ENCODE measurements around the gene CDC16. TPM values are rescaled to one million over a fixed set of nuclear protein-coding genes. Genes with fewer than 3 reads are reported as not detected.
"Not testable (repeated sequence)": the region's sequence is repeated elsewhere in the genome, so short reads cannot be mapped to it uniquely, and the experiment has no call there.

The CDC16 gene
- polyA plus RNA-seq = 10 to 100 TPM; 39.4 to 87.8 (median 48.5) TPM
- long read RNA-seq, donor 1 = 0 reads
- long read RNA-seq, donor 2, partial matches to known transcripts = 5 of 12 reads
- long read RNA-seq, donor 2, other reads (novel, unspliced or antisense) = 0 of 12 reads
- long read RNA-seq, donor 3, transcript CDC16-210 (6 exons, 1,003 nt) = major isoform, 5 of 7 reads
- long read RNA-seq, donor 3, partial matches to known transcripts = 0 of 7 reads
- long read RNA-seq, donor 3, other reads (novel, unspliced or antisense) = 0 of 7 reads
- long read RNA-seq, donor 4 = 0 reads
- long read RNA-seq, donor 5 = 0 reads
- long read RNA-seq, donor 6, transcript CDC16-203 (18 exons, 2,203 nt) = major isoform, 6 of 9 reads
- long read RNA-seq, donor 6, partial matches to known transcripts = 0 of 9 reads
- long read RNA-seq, donor 6, other reads (novel, unspliced or antisense) = 0 of 9 reads
- long read RNA-seq, donor 7 = 0 reads
- long read RNA-seq, donor 8, partial matches to known transcripts = 0 of 2 reads
- long read RNA-seq, donor 8, other reads (novel, unspliced or antisense) = 0 of 2 reads
- long read RNA-seq, donor 9, partial matches to known transcripts = 0 of 4 reads
- long read RNA-seq, donor 9, other reads (novel, unspliced or antisense) = 0 of 4 reads
- long read RNA-seq, donor 10, transcript CDC16-210 (6 exons, 1,003 nt) = major isoform, 5 of 11 reads
- long read RNA-seq, donor 10, partial matches to known transcripts = 0 of 11 reads
- long read RNA-seq, donor 10, other reads (novel, unspliced or antisense) = 0 of 11 reads

DNA sequence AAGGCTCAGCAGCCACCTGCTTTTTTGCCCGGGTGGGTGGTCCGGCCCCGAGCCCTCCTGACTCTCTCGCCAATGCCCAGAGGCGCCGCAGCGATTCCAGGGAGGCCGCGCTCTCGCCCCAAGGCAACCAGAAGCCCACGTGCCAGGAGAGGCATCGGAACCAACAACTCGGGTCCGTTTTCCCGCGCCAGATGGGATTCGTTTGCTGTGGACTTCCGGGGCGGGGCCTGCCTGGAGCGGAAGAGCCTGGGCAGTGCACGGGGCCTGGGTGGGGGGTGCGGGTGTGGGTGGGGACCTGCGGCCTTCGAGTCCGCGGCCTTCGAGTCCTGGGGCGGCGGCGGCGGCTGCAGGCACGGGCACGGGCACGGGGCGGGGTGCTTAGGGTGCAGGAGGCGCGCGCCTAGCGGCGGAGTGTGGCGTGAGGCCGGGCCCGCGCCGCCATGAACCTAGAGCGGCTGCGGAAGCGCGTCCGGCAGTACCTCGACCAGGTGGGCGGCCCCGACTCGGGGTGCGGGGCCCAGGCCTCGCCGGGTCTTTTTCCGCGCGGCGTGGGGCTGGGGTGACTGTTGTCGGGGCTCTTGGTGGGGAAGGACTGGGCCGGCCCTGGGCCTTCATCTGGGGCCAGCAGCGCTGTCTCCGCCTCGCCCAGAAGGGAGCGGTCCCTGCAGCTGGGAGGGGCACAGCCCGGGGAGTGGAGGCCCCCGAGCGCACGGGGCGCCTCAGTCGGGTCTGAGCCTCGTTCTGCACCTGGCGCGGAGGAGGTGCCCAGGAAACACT lies at the start of gene CDC16:
Gene CDC16 (plus strand): TSS at position 253 of the 777 bp plus-strand sequence. CDS start 188 bp downstream, at position 441.
- H3K27me3 ChIP-seq (ENCODE audit: control insufficient read depth in 3 of 3, insufficient read depth in 3 of 3, low read length in 3 of 3) = no peaks in the 10 kb centered on the region
- H3K9me3 ChIP-seq (ENCODE audit: control insufficient read depth in 2 of 2, insufficient read depth in 1 of 2, low read depth in 1 of 2, low read length in 1 of 2) = no peaks in the 10 kb centered on the region
- peaks cover 1 to 9% (median 2%) of the 10 kb centered on the region in 3 donors for H3K4me1 ChIP-seq (ENCODE audit: control insufficient read depth in 3 of 3, insufficient read depth in 2 of 3, low read depth in 1 of 3, low read length in 2 of 3)
- peak within 1 kb of the TSS; percentile 82 to 89 (median 86) for H3K4me3 ChIP-seq (ENCODE audit: low read depth in 1 of 3, low read length in 3 of 3)
- peak within 1 kb of the TSS; percentile 92 to 96 (median 93) for H3K27ac ChIP-seq (ENCODE audit: low read depth in 1 of 3, low read length in 2 of 3)
- H3K36me3 ChIP-seq (ENCODE audit: control insufficient read depth in 3 of 3, insufficient read depth in 2 of 3, low read depth in 1 of 3, low read length in 3 of 3) = peaks cover 4 to 22% (median 13%) of the 10 kb centered on the region in 3 donors
- WGBS, 3 donors = 0 to 1% (median 1%) methylated on average over 68 to 76 of the region's 76 CpGs
- peak; percentile 95 to 96 for DNase-seq
- no peak for FAIRE-seq

DNA sequence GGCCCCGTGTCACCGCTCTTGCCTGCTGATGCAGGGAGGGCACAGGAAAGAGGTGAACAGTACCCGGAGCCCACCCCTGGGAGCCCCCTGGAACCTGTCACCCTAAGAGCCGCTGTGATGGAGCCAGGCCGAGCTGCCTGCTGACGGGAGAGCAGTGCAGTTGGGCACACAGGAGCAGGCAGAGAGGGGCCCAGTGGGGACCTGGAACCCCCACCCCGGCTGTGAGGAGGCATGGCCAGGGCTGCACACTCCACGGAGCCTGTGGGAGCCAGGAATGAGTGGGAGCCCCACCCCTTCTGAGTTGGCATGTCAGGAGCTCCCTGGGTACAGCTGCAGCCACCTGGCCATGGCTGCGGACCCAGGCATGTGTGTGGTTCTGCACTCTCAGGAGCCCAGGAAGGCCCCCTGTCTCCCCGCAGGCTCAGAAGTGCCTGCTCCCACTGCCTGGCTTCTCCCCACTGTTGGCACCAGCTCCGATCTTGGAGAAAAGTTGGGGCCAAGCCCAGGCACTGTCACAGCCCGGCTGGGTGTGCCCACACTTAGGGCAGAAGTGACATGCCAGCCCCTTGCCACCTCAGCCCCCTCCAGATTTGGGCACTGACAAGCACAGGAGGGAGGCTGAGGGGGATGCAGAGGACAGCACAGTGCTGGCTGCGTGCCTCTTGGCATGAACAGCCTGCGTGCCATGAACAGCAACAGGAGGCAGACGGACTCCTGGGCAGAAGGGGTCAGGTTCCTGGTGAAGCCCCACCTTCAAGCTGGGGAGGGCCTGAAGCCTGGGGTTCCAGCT lies 49.3 kb upstream of the CDC16 start:
- H3K4me3 ChIP-seq (ENCODE audit: low read depth in 1 of 3, low read length in 3 of 3) = no peak overlapping the region
- DNase-seq = no peak
- H3K27me3 ChIP-seq (ENCODE audit: control insufficient read depth in 3 of 3, insufficient read depth in 3 of 3, low read length in 3 of 3) = no peaks in the 10 kb centered on the region
- no peaks in the 10 kb centered on the region for H3K4me1 ChIP-seq (ENCODE audit: control insufficient read depth in 3 of 3, insufficient read depth in 2 of 3, low read depth in 1 of 3, low read length in 2 of 3)
- WGBS, 3 donors = 90 to 94% (median 90%) methylated on average over 15 of the region's 15 CpGs
- no peaks in the 10 kb centered on the region for H3K36me3 ChIP-seq (ENCODE audit: control insufficient read depth in 3 of 3, insufficient read depth in 2 of 3, low read depth in 1 of 3, low read length in 3 of 3)
- no peak overlapping the region for H3K27ac ChIP-seq (ENCODE audit: low read depth in 1 of 3, low read length in 2 of 3)
- no peak for FAIRE-seq
- peaks cover 0 to 22% of the 10 kb centered on the region in 2 donors for H3K9me3 ChIP-seq (ENCODE audit: control insufficient read depth in 2 of 2, insufficient read depth in 1 of 2, low read depth in 1 of 2, low read length in 1 of 2)

DNA sequence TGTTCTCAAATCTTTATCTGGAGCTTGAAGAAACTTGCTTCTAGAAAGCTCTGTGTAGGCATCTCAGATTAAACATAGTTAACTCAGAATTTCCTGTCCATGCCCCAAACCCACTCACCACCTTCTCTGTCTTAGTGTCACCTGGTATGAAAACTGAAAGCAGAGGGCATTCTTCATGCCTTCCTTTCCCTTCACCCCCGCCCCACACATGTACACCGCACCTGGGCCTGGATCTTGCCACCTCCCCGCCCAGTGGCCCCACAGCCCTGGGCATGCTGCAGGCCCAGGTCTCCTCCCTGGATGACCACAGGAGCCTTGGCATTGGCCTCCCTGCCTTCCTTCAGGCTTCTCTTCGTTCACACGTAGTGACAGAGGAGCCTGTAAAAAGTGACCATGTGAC lies 39.8 kb upstream of the CDC16 start:
- 71 to 83% (median 73%) methylated on average over 5 of the region's 5 CpGs for WGBS, 3 donors
- Histone ChIP-seq H3K27ac (ENCODE audit: low read depth in 1 of 3, low read length in 2 of 3) (no peak overlapping the region), H3K9me3 (ENCODE audit: control insufficient read depth in 2 of 2, insufficient read depth in 1 of 2, low read depth in 1 of 2, low read length in 1 of 2) (peaks cover 0 to 7% of the 10 kb centered on the region in 2 donors), H3K27me3 (ENCODE audit: control insufficient read depth in 3 of 3, insufficient read depth in 3 of 3, low read length in 3 of 3) (peaks cover 0 to 5% (median 2%) of the 10 kb centered on the region in 3 donors), H3K36me3 (ENCODE audit: control insufficient read depth in 3 of 3, insufficient read depth in 2 of 3, low read depth in 1 of 3, low read length in 3 of 3) (no peaks in the 10 kb centered on the region), H3K4me3 (ENCODE audit: low read depth in 1 of 3, low read length in 3 of 3) (no peak overlapping the region), H3K4me1 (ENCODE audit: control insufficient read depth in 3 of 3, insufficient read depth in 2 of 3, low read depth in 1 of 3, low read length in 2 of 3) (no peaks in the 10 kb centered on the region)
- FAIRE-seq (no peak), DNase-seq (no peak)

- H3K4me1 ChIP-seq (ENCODE audit: control insufficient read depth in 3 of 3, insufficient read depth in 2 of 3, low read depth in 1 of 3, low read length in 2 of 3) = no peaks in the 10 kb centered on the region
- DNase-seq = no peak
- H3K4me3 ChIP-seq (ENCODE audit: low read depth in 1 of 3, low read length in 3 of 3) = no peak overlapping the region
- peaks cover 3 to 14% (median 4%) of the 10 kb centered on the region in 3 donors for H3K27me3 ChIP-seq (ENCODE audit: control insufficient read depth in 3 of 3, insufficient read depth in 3 of 3, low read length in 3 of 3)
- peaks cover 0 to 13% of the 10 kb centered on the region in 2 donors for H3K9me3 ChIP-seq (ENCODE audit: control insufficient read depth in 2 of 2, insufficient read depth in 1 of 2, low read depth in 1 of 2, low read length in 1 of 2)
- H3K36me3 ChIP-seq (ENCODE audit: control insufficient read depth in 3 of 3, insufficient read depth in 2 of 3, low read depth in 1 of 3, low read length in 3 of 3) = no peaks in the 10 kb centered on the region
- H3K27ac ChIP-seq (ENCODE audit: low read depth in 1 of 3, low read length in 2 of 3) = no peak overlapping the region
- FAIRE-seq = no peak
- WGBS, 3 donors = 40 to 65% (median 60%) methylated on average over 5 of the region's 5 CpGs
Measured at GRCh38 chr13:114196629-114197028, 38.1 kb upstream of the CDC16 start.

DNA sequence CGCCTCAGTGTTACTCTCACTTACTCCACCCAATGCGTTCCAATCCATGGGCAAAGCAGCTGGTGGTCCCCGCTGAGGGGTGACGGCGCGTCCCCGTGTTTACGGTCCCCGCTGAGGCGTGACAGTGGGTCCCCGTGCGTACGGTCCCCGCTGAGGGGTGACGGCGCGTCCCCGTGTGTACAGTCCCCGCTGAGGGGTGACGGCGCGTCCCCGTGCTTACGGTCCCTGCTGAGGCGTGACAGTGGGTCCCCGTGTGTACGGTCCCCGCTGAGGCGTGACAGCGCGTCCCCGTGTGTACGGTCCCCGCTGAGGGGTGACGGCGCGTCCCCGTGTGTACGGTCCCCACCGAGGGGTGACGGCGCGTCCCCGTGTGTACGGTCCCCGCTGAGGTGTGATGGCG lies 36.1 kb upstream of the CDC16 start:
- DNase-seq = no peak
- Histone ChIP-seq H3K9me3 (ENCODE audit: control insufficient read depth in 2 of 2, insufficient read depth in 1 of 2, low read depth in 1 of 2, low read length in 1 of 2) (peaks cover 0 to 11% of the 10 kb centered on the region in 2 donors), H3K27me3 (ENCODE audit: control insufficient read depth in 3 of 3, insufficient read depth in 3 of 3, low read length in 3 of 3) (peaks cover 3 to 14% (median 5%) of the 10 kb centered on the region in 3 donors), H3K4me1 (ENCODE audit: control insufficient read depth in 3 of 3, insufficient read depth in 2 of 3, low read depth in 1 of 3, low read length in 2 of 3) (no peaks in the 10 kb centered on the region), H3K4me3 (ENCODE audit: low read depth in 1 of 3, low read length in 3 of 3) (no peak overlapping the region), H3K27ac (ENCODE audit: low read depth in 1 of 3, low read length in 2 of 3) (no peak overlapping the region), H3K36me3 (ENCODE audit: control insufficient read depth in 3 of 3, insufficient read depth in 2 of 3, low read depth in 1 of 3, low read length in 3 of 3) (no peaks in the 10 kb centered on the region)
- WGBS, 3 donors = 54 to 97% (median 96%) methylated on average over 33 to 47 of the region's 47 CpGs
- FAIRE-seq = no peak

GRCh38 chr13:114199526-114199925 lies 35.2 kb upstream of the CDC16 start:
- H3K36me3 ChIP-seq (ENCODE audit: control insufficient read depth in 3 of 3, insufficient read depth in 2 of 3, low read depth in 1 of 3, low read length in 3 of 3); FAIRE-seq; H3K27ac ChIP-seq (ENCODE audit: low read depth in 1 of 3, low read length in 2 of 3); H3K4me3 ChIP-seq (ENCODE audit: low read depth in 1 of 3, low read length in 3 of 3); H3K4me1 ChIP-seq (ENCODE audit: control insufficient read depth in 3 of 3, insufficient read depth in 2 of 3, low read depth in 1 of 3, low read length in 2 of 3); DNase-seq: not testable (repeated sequence)
- peaks cover 0 to 11% of the 10 kb centered on the region in 2 donors for H3K9me3 ChIP-seq (ENCODE audit: control insufficient read depth in 2 of 2, insufficient read depth in 1 of 2, low read depth in 1 of 2, low read length in 1 of 2)
- H3K27me3 ChIP-seq (ENCODE audit: control insufficient read depth in 3 of 3, insufficient read depth in 3 of 3, low read length in 3 of 3) = peaks cover 3 to 14% (median 5%) of the 10 kb centered on the region in 3 donors
- 55 to 68% (median 63%) methylated on average over 54 to 60 of the region's 75 CpGs for WGBS, 3 donors

DNA sequence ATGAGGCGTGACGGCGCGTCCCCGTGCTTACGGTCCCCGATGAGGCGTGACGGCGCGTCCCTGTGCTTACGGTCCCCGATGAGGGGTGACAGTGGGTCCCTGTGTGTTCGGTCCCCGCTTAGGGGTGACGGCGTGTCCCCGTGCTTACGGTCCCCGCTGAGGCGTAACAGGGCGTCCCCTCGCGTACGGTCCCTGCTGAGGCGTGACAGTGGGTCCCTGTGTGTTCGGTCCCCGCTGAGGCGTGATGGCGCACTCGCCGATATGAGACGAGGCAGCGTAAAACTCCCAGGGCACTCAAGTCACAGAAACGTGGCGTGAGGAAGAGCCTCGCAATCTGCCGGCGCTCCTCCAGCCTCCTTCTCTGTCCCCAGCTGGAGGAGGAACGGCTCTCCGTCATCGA lies 34.7 kb upstream of the CDC16 start:
- Histone ChIP-seq H3K27ac (ENCODE audit: low read depth in 1 of 3, low read length in 2 of 3) (no peak overlapping the region), H3K27me3 (ENCODE audit: control insufficient read depth in 3 of 3, insufficient read depth in 3 of 3, low read length in 3 of 3) (peaks cover 3 to 14% (median 5%) of the 10 kb centered on the region in 3 donors), H3K36me3 (ENCODE audit: control insufficient read depth in 3 of 3, insufficient read depth in 2 of 3, low read depth in 1 of 3, low read length in 3 of 3) (no peaks in the 10 kb centered on the region), H3K9me3 (ENCODE audit: control insufficient read depth in 2 of 2, insufficient read depth in 1 of 2, low read depth in 1 of 2, low read length in 1 of 2) (peaks cover 0 to 11% of the 10 kb centered on the region in 2 donors), H3K4me3 (ENCODE audit: low read depth in 1 of 3, low read length in 3 of 3) (no peak overlapping the region), H3K4me1 (ENCODE audit: control insufficient read depth in 3 of 3, insufficient read depth in 2 of 3, low read depth in 1 of 3, low read length in 2 of 3) (no peaks in the 10 kb centered on the region)
- whole genome bisulfite sequencing, 3 donors = 58 to 68% (median 64%) methylated on average over 37 to 41 of the region's 42 CpGs
- no peak for FAIRE-seq
- DNase-seq = no peak

Measured in small intestine (tissue), 16 donors.